Right lobe of liver (tissue), 4 donors: ENCODE results near the gene RNASEL.

Experiments used
- CTCF ChIP-seq, 4 donors: fragments of 200-600 bp in 3 of 4; fragments of 450-650 bp in 1 of 4; IDR thresholded peaks; one replicate each; pipeline versions ENCODE4 v1.5.1 to v1.8.0; 2016 to 2022; ENCODE audit warnings: antibody characterized with exemption in 4 of 4, mild to moderate bottlenecking in 2 of 4
- POLR2A ChIP-seq: fragments of 450-650 bp; IDR thresholded peaks from one replicate; pipeline ENCODE4 v1.6.1; 2017; ENCODE audit warnings: antibody characterized with exemption, mild to moderate bottlenecking
- donor health status: DM: no; HTN: no; CAD: no.
- donor health status: DM: no; HTN: no; CAD: no.
- donor health status: DM: no; HTN: yes; CAD: no.

GRCh38 chr1:182629499-182630096 is 40.5 kb upstream of the RNASEL start:
- TF ChIP-seq CTCF (IDR thresholded peaks at IDR 0.05) (no peak), POLR2A (no peak)
